ENCODE results near the gene CHST8. TPM values are rescaled to one million over a fixed set of nuclear protein-coding genes. Genes with fewer than 3 reads are reported as not detected.

The CHST8 gene
- polyA plus RNA-seq, 1 of the 3 experiments (the other 2 are of a cell fraction): 0.05 TPM

- peaks cover 0 to 38% of the 10 kb centered on the region in 2 experiments; a peak in 1 of 4 replicates for H3K4me1 ChIP-seq (ENCODE audit: control insufficient read depth in 1 of 2, insufficient read depth in 2 of 2, low read depth in 1 of 2, low read length in 1 of 2)
- H3K27ac ChIP-seq (ENCODE audit: low read depth in 2 of 2, low read length in 1 of 2): no peak overlapping the region
- no peaks in the 10 kb centered on the region for H3K79me2 ChIP-seq (ENCODE audit: insufficient read depth)
- no peaks in the 10 kb centered on the region for H3K9me3 ChIP-seq
- no peaks in the 10 kb centered on the region for H4K20me1 ChIP-seq (ENCODE audit: insufficient read depth)
- no peak overlapping the region for H2AFZ ChIP-seq (ENCODE audit: low read depth)
- H3K4me3 ChIP-seq (ENCODE audit: low read depth in 2 of 2, low read length in 1 of 2): no peak overlapping the region
- 51% methylated on average over 8 of the region's 8 CpGs for WGBS (ENCODE audit: low lambda C conversion rate)
- no peaks in the 10 kb centered on the region for H3K9me2 ChIP-seq
- ChIA-PET POLR2A (no interaction called here), CTCF (interaction anchor here (0.7 to 2.7 kb wide), 6 partner anchors 15 to 297 kb away, joined by 3 to 14 read pairs (median 5); no protein-coding TSS in a partner anchor)
- no peak for TF ChIP-seq RFX5 (IDR thresholded peaks at IDR 0.05; ENCODE audit: low read length)
- no peak for TF ChIP-seq POLR2AphosphoS5 (IDR thresholded peaks at IDR 0.05; ENCODE audit: low read depth, low read length)
- TF ChIP-seq SIN3A (IDR thresholded peaks at IDR 0.05; ENCODE audit: borderline replicate concordance, low read depth, low read length): no peak
- TF ChIP-seq FOXJ3 (CRISPR knock-in tag; IDR thresholded peaks at IDR 0.05): no peak
- no peaks in the 10 kb centered on the region for H3F3A ChIP-seq (replicated peaks; ENCODE audit: insufficient read depth)
- no peaks in the 10 kb centered on the region for H3K27me3 ChIP-seq (ENCODE audit: insufficient read depth)
- H3K36me3 ChIP-seq (replicated peaks in 1 of 2; ENCODE audit: control insufficient read depth in 1 of 2, insufficient read depth in 2 of 2, low read length in 1 of 2): no peaks in the 10 kb centered on the region
- peak; percentile 8 for DNase-seq
- no peak overlapping the region for H3K9ac ChIP-seq
- H3K4me2 ChIP-seq: no peak overlapping the region
Observed at GRCh38 chr19:33703821-33704220, 82.1 kb downstream of the CHST8 start.

GRCh38 chr19:33704271-33704670 is 82.5 kb downstream of the CHST8 start:
- no peak overlapping the region for H3K4me2 ChIP-seq
- H3K27ac ChIP-seq (ENCODE audit: low read depth in 2 of 2, low read length in 1 of 2): no peak overlapping the region
- ChIA-PET CTCF (interaction anchor here (0.7 to 2.7 kb wide), 13 partner anchors 11 to 469 kb away, joined by 3 to 14 read pairs (median 4); no protein-coding TSS in a partner anchor), POLR2A (no interaction called here)
- WGBS (ENCODE audit: low lambda C conversion rate): 40% methylated on average over 2 of the region's 2 CpGs
- H3K9ac ChIP-seq: no peak overlapping the region
- peak; percentile 16 for DNase-seq
- H4K20me1 ChIP-seq (ENCODE audit: insufficient read depth): no peaks in the 10 kb centered on the region
- H3K27me3 ChIP-seq (ENCODE audit: insufficient read depth): no peaks in the 10 kb centered on the region
- peaks cover 0 to 34% of the 10 kb centered on the region in 2 experiments; a peak in 1 of 4 replicates for H3K4me1 ChIP-seq (ENCODE audit: control insufficient read depth in 1 of 2, insufficient read depth in 2 of 2, low read depth in 1 of 2, low read length in 1 of 2)
- no peaks in the 10 kb centered on the region for H3K9me3 ChIP-seq
- H3K9me2 ChIP-seq: no peaks in the 10 kb centered on the region
- H3K36me3 ChIP-seq (replicated peaks in 1 of 2; ENCODE audit: control insufficient read depth in 1 of 2, insufficient read depth in 2 of 2, low read length in 1 of 2): no peaks in the 10 kb centered on the region
- no peak overlapping the region for H3K4me3 ChIP-seq (ENCODE audit: low read depth in 2 of 2, low read length in 1 of 2)
- H3F3A ChIP-seq (replicated peaks; ENCODE audit: insufficient read depth): no peaks in the 10 kb centered on the region
- no peak overlapping the region for H2AFZ ChIP-seq (ENCODE audit: low read depth)
- no peaks in the 10 kb centered on the region for H3K79me2 ChIP-seq (ENCODE audit: insufficient read depth)
- TF ChIP-seq SMC3 (IDR thresholded peaks at IDR 0.05; ENCODE audit: low read depth, low read length) (no peak), TEAD4 (IDR thresholded peaks at IDR 0.05; ENCODE audit: borderline replicate concordance, insufficient read depth) (no peak), NRF1 (IDR thresholded peaks at IDR 0.05; ENCODE audit: low read depth, low read length) (no peak), FOSL2 (IDR thresholded peaks at IDR 0.05; ENCODE audit: borderline replicate concordance, low read depth) (no peak), NFIC (IDR thresholded peaks at IDR 0.05; ENCODE audit: borderline replicate concordance) (no peak), MXI1 (IDR thresholded peaks at IDR 0.05; ENCODE audit: low read depth, low read length) (no peak), ZBTB33 (IDR thresholded peaks at IDR 0.05; ENCODE audit: borderline replicate concordance, low read depth) (no peak), CHD2 (IDR thresholded peaks at IDR 0.05; ENCODE audit: low read length, partially characterized antibody) (no peak), USF1 (IDR thresholded peaks at IDR 0.05; ENCODE audit: borderline replicate concordance, low read depth) (no peak), ELF1 (IDR thresholded peaks at IDR 0.05) (no peak)
- TF ChIP-seq, protein P1, sequence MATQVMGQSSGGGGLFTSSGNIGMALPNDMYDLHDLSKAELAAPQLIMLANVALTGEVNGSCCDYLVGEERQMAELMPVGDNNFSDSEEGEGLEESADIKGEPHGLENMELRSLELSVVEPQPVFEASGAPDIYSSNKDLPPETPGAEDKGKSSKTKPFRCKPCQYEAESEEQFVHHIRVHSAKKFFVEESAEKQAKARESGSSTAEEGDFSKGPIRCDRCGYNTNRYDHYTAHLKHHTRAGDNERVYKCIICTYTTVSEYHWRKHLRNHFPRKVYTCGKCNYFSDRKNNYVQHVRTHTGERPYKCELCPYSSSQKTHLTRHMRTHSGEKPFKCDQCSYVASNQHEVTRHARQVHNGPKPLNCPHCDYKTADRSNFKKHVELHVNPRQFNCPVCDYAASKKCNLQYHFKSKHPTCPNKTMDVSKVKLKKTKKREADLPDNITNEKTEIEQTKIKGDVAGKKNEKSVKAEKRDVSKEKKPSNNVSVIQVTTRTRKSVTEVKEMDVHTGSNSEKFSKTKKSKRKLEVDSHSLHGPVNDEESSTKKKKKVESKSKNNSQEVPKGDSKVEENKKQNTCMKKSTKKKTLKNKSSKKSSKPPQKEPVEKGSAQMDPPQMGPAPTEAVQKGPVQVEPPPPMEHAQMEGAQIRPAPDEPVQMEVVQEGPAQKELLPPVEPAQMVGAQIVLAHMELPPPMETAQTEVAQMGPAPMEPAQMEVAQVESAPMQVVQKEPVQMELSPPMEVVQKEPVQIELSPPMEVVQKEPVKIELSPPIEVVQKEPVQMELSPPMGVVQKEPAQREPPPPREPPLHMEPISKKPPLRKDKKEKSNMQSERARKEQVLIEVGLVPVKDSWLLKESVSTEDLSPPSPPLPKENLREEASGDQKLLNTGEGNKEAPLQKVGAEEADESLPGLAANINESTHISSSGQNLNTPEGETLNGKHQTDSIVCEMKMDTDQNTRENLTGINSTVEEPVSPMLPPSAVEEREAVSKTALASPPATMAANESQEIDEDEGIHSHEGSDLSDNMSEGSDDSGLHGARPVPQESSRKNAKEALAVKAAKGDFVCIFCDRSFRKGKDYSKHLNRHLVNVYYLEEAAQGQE (IDR thresholded peaks at IDR 0.05; ENCODE audit: low read depth, low read length): no peak
- TF ChIP-seq, protein P2, sequence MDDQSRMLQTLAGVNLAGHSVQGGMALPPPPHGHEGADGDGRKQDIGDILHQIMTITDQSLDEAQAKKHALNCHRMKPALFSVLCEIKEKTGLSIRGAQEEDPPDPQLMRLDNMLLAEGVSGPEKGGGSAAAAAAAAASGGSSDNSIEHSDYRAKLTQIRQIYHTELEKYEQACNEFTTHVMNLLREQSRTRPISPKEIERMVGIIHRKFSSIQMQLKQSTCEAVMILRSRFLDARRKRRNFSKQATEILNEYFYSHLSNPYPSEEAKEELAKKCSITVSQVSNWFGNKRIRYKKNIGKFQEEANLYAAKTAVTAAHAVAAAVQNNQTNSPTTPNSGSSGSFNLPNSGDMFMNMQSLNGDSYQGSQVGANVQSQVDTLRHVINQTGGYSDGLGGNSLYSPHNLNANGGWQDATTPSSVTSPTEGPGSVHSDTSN (IDR thresholded peaks at IDR 0.05): no peak
- TF ChIP-seq, protein P3, sequence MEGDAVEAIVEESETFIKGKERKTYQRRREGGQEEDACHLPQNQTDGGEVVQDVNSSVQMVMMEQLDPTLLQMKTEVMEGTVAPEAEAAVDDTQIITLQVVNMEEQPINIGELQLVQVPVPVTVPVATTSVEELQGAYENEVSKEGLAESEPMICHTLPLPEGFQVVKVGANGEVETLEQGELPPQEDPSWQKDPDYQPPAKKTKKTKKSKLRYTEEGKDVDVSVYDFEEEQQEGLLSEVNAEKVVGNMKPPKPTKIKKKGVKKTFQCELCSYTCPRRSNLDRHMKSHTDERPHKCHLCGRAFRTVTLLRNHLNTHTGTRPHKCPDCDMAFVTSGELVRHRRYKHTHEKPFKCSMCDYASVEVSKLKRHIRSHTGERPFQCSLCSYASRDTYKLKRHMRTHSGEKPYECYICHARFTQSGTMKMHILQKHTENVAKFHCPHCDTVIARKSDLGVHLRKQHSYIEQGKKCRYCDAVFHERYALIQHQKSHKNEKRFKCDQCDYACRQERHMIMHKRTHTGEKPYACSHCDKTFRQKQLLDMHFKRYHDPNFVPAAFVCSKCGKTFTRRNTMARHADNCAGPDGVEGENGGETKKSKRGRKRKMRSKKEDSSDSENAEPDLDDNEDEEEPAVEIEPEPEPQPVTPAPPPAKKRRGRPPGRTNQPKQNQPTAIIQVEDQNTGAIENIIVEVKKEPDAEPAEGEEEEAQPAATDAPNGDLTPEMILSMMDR (IDR thresholded peaks at IDR 0.05): no peak

All from SK-N-SH (cell line).